Central memory CD4-positive, alpha-beta T cell (primary cell): ENCODE results near the gene TMEM242.
A peak's percentile ranks its signal among the peaks of the same experiment; 100 is the strongest.
"Not testable (repeated sequence)": the region's sequence is repeated elsewhere in the genome, so short reads cannot be mapped to it uniquely, and the experiment has no call there.

Experiments used
- DNase-seq: peaks from one replicate; pipeline ENCODE4 v3.0.0; 2022

TMEM242 gene

GRCh38 chr6:157323966-157324300 lies 614 bp upstream of the TMEM242 start:
- DNase-seq, result peak; percentile 3

GRCh38 chr6:157322792-157323254 lies 496 bp downstream of the TMEM242 start:
- no peak for DNase-seq

- no peak for DNase-seq
Observed at GRCh38 chr6:157316871-157317814, 6.2 kb downstream of the TMEM242 start.

GRCh38 chr6:157314705-157315321 lies 8.5 kb downstream of the TMEM242 start:
- peak; percentile 49 for DNase-seq

GRCh38 chr6:157313531-157314467 lies 9.5 kb downstream of the TMEM242 start:
- no peak for DNase-seq

- no peak for DNase-seq
Observed at GRCh38 chr6:157312757-157313156, 10.6 kb downstream of the TMEM242 start.

GRCh38 chr6:157310693-157311092 lies 12.6 kb downstream of the TMEM242 start:
- not testable (repeated sequence) for DNase-seq

- no peak for DNase-seq
Observed at GRCh38 chr6:157307661-157308060, 15.7 kb downstream of the TMEM242 start.

GRCh38 chr6:157305670-157306653 lies 17.4 kb downstream of the TMEM242 start:
- DNase-seq, result no peak

GRCh38 chr6:157304899-157305663 lies 18.2 kb downstream of the TMEM242 start:
- DNase-seq, result no peak

GRCh38 chr6:157302736-157303135 lies 20.6 kb downstream of the TMEM242 start:
- no peak for DNase-seq

- DNase-seq, result no peak
Observed at GRCh38 chr6:157300436-157300835, 22.9 kb downstream of the TMEM242 start.

GRCh38 chr6:157300006-157300405 lies 23.3 kb downstream of the TMEM242 start:
- no peak for DNase-seq

GRCh38 chr6:157298216-157298724 lies 25.0 kb downstream of the TMEM242 start:
- DNase-seq, result no peak

GRCh38 chr6:157294654-157295053 lies 28.7 kb downstream of the TMEM242 start:
- no peak for DNase-seq

- no peak for DNase-seq
Observed at GRCh38 chr6:157293780-157294179, 29.5 kb downstream of the TMEM242 start.

- no peak for DNase-seq
Observed at GRCh38 chr6:157292202-157292601, 31.1 kb downstream of the TMEM242 start.

- no peak for DNase-seq
Observed at GRCh38 chr6:157291356-157291755, 32.0 kb downstream of the TMEM242 start.

- DNase-seq, result no peak
Observed at GRCh38 chr6:157290797-157291196, 32.5 kb downstream of the TMEM242 start.

- DNase-seq, result no peak
Observed at GRCh38 chr6:157289764-157290163, 33.6 kb downstream of the TMEM242 start.

- no peak for DNase-seq
Observed at GRCh38 chr6:157288575-157288974, 34.7 kb downstream of the TMEM242 start.
